ENCODE data around the gene CHRM5.

Gene CHRM5

GRCh38 chr15:34078900-34079299 lies 110.6 kb downstream of the CHRM5 start:
- no peaks in the 10 kb centered on the region for H3K4me1 ChIP-seq (ENCODE audit: insufficient read depth, low read length, poor library complexity, severe bottlenecking)
- H3K36me3 ChIP-seq (ENCODE audit: insufficient read depth, low read length): peaks cover 8% of the 10 kb centered on the region; the same call in 1 of the 2 replicates

GRCh38 chr15:34079904-34080303 lies 111.6 kb downstream of the CHRM5 start:
- TF ChIP-seq CTCF (conservative IDR thresholded peaks at IDR 0.05; ENCODE audit: low read length): no peak
- TF ChIP-seq EZH2phosphoT487 (IDR thresholded peaks at IDR 0.05; ENCODE audit: borderline replicate concordance): no peak
- no peaks in the 10 kb centered on the region for H3K79me2 ChIP-seq (ENCODE audit: insufficient read depth, low read length)
- H3F3A ChIP-seq (ENCODE audit: low read depth): no peaks in the 10 kb centered on the region
- no peak overlapping the region for H3K9ac ChIP-seq (ENCODE audit: low read depth, low read length, poor library complexity, severe bottlenecking)
- no peak overlapping the region for H3K4me2 ChIP-seq (ENCODE audit: low read depth, low read length, poor library complexity, severe bottlenecking)
- H3K4me3 ChIP-seq (ENCODE audit: low read length, poor library complexity, severe bottlenecking): no peak overlapping the region
- no peaks in the 10 kb centered on the region for H3K9me2 ChIP-seq (replicated peaks; ENCODE audit: low read depth, low read length)
- no peak overlapping the region for H2AFZ ChIP-seq (ENCODE audit: low read length)
- no peaks in the 10 kb centered on the region for H3K9me3 ChIP-seq (ENCODE audit: insufficient read depth, low read depth, low read length)
- no peaks in the 10 kb centered on the region for H3K27me3 ChIP-seq (ENCODE audit: insufficient read depth, low read length, poor library complexity, severe bottlenecking)
- H3K4me1 ChIP-seq (ENCODE audit: insufficient read depth, low read length, poor library complexity, severe bottlenecking): no peaks in the 10 kb centered on the region
- H4K20me1 ChIP-seq (ENCODE audit: insufficient read depth, low read length, poor library complexity, severe bottlenecking): no peaks in the 10 kb centered on the region
- H3K36me3 ChIP-seq (ENCODE audit: insufficient read depth, low read length): peaks cover 15% of the 10 kb centered on the region; the same call in 1 of the 2 replicates

More at GRCh38 chr15:34078900-34079299, 110.6 kb downstream of the CHRM5 start:
- H3K9ac ChIP-seq (ENCODE audit: low read depth, low read length, poor library complexity, severe bottlenecking): no peak overlapping the region
- H4K20me1 ChIP-seq (ENCODE audit: insufficient read depth, low read length, poor library complexity, severe bottlenecking): no peaks in the 10 kb centered on the region
- no peak for TF ChIP-seq EZH2phosphoT487 (IDR thresholded peaks at IDR 0.05; ENCODE audit: borderline replicate concordance)
- no peak for TF ChIP-seq CTCF (conservative IDR thresholded peaks at IDR 0.05; ENCODE audit: low read length)
- H2AFZ ChIP-seq (ENCODE audit: low read length): no peak overlapping the region
- no peaks in the 10 kb centered on the region for H3K9me3 ChIP-seq (ENCODE audit: insufficient read depth, low read depth, low read length)
- no peaks in the 10 kb centered on the region for H3K79me2 ChIP-seq (ENCODE audit: insufficient read depth, low read length)
- no peaks in the 10 kb centered on the region for H3K9me2 ChIP-seq (replicated peaks; ENCODE audit: low read depth, low read length)
- H3K27me3 ChIP-seq (ENCODE audit: insufficient read depth, low read length, poor library complexity, severe bottlenecking): no peaks in the 10 kb centered on the region
- H3K4me2 ChIP-seq (ENCODE audit: low read depth, low read length, poor library complexity, severe bottlenecking): no peak overlapping the region
- no peaks in the 10 kb centered on the region for H3F3A ChIP-seq (ENCODE audit: low read depth)
- H3K4me3 ChIP-seq (ENCODE audit: low read length, poor library complexity, severe bottlenecking): no peak overlapping the region

- no peak for TF ChIP-seq CTCF (conservative IDR thresholded peaks at IDR 0.05; ENCODE audit: low read length)
- no peak for TF ChIP-seq EZH2phosphoT487 (IDR thresholded peaks at IDR 0.05; ENCODE audit: borderline replicate concordance)
- H3F3A ChIP-seq (ENCODE audit: low read depth): no peaks in the 10 kb centered on the region
- no peaks in the 10 kb centered on the region for H3K79me2 ChIP-seq (ENCODE audit: insufficient read depth, low read length)
- no peaks in the 10 kb centered on the region for H3K9me3 ChIP-seq (ENCODE audit: insufficient read depth, low read depth, low read length)
- H2AFZ ChIP-seq (ENCODE audit: low read length): no peak overlapping the region
- no peak overlapping the region for H3K9ac ChIP-seq (ENCODE audit: low read depth, low read length, poor library complexity, severe bottlenecking)
- no peaks in the 10 kb centered on the region for H3K9me2 ChIP-seq (replicated peaks; ENCODE audit: low read depth, low read length)
- H3K4me2 ChIP-seq (ENCODE audit: low read depth, low read length, poor library complexity, severe bottlenecking): no peak overlapping the region
- H3K4me3 ChIP-seq (ENCODE audit: low read length, poor library complexity, severe bottlenecking): no peak overlapping the region
- H4K20me1 ChIP-seq (ENCODE audit: insufficient read depth, low read length, poor library complexity, severe bottlenecking): no peaks in the 10 kb centered on the region
- H3K36me3 ChIP-seq (ENCODE audit: insufficient read depth, low read length): peaks cover 51% of the 10 kb centered on the region
- H3K4me1 ChIP-seq (ENCODE audit: insufficient read depth, low read length, poor library complexity, severe bottlenecking): no peaks in the 10 kb centered on the region
- H3K27me3 ChIP-seq (ENCODE audit: insufficient read depth, low read length, poor library complexity, severe bottlenecking): no peaks in the 10 kb centered on the region
Observed at GRCh38 chr15:34084086-34084485, 115.8 kb downstream of the CHRM5 start.
